ENCODE measurements around the gene METTL15.
"Not testable (repeated sequence)": the region's sequence is repeated elsewhere in the genome, so short reads cannot be mapped to it uniquely, and the experiment has no call there.

METTL15 gene

DNA sequence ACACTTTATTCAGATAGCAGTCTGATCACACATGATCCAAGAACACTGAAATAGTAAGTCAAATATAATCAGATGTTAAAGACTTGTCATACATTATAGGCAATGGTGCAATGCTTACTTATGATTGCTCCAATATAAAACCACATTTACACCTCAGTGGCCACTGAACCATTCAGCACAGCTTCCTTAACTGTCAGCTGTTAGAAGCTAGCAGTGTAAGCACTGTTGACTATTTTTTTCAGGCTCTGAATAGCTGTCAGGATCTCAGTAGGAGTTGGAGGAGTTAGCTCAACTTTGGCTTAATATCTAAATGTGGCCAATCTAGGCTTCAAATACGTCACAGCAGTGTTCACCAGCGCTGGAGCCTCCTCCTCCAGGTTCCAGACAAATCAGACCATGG lies 36.6 kb downstream of the METTL15 start:
- FAIRE-seq (no peak), DNase-seq (ENCODE audit: insufficient read length) (no peak)
- no peak for TF ChIP-seq POLR2A (IDR thresholded peaks at IDR 0.05; ENCODE audit: low read depth, low read length)

DNA sequence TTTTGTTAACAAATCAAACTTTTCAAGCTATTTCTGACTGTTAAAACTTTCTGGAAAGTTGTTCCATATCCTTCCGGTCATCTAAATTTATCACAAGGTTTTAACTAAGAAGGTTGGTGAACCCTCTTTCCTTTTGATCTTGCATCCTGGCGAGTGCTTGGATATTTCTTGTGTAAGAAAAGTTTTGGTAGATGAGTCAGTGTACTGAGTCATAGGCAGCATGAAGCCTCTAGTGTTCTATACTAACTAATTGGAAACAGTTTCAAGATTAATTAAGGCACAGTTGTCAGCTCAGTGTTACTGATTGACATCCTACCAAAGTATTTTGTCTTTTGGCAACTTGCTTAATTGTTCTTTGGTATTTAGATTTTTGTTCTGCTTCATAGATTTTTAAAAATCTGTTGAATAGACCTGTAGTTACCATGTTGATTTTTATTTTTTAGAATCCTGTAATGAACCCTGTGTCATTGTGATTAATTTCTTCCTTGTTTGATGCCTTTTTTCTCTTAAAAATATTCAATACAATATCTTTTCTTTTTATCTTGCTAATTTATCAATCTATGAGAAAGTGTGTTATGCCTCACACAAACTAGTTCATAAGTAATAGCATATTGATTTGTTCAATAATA lies 38.0 kb downstream of the METTL15 start:
- FAIRE-seq (no peak), DNase-seq (ENCODE audit: insufficient read length) (no peak)
- TF ChIP-seq POLR2A (IDR thresholded peaks at IDR 0.05; ENCODE audit: low read depth, low read length) = no peak
- TF ChIP-seq TAF1 (IDR thresholded peaks at IDR 0.05; ENCODE audit: borderline replicate concordance, low read depth, low read length) = no peak
- TF ChIP-seq POLR2AphosphoS5 (IDR thresholded peaks at IDR 0.05; ENCODE audit: low read depth, low read length) = no peak

DNA sequence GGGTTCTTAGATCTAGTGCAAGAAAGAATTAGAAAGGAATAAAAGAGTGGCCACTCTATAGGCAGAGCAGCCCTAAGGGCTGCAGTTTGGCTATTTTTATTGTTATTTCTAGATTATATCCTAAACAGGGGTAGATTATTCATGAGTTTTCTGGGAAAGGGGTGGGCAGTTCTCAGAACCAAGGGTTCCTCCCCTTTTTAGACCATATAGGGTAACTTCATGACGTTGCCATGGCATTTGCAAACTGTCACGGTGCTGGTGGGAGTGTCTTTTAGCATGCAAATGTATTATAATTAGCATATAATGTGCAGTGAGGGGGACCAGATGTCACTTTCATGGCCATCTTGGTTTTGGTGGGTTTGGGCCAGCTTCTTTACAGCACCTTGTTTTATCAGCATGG lies 44.6 kb downstream of the METTL15 start:
- TF ChIP-seq POLR2AphosphoS5 (IDR thresholded peaks at IDR 0.05; ENCODE audit: low read depth, low read length) (no peak), TAF1 (IDR thresholded peaks at IDR 0.05; ENCODE audit: borderline replicate concordance, low read depth, low read length) (no peak), POLR2A (IDR thresholded peaks at IDR 0.05; ENCODE audit: low read depth, low read length) (no peak)
- FAIRE-seq (no peak), DNase-seq (ENCODE audit: insufficient read length) (no peak)

DNA sequence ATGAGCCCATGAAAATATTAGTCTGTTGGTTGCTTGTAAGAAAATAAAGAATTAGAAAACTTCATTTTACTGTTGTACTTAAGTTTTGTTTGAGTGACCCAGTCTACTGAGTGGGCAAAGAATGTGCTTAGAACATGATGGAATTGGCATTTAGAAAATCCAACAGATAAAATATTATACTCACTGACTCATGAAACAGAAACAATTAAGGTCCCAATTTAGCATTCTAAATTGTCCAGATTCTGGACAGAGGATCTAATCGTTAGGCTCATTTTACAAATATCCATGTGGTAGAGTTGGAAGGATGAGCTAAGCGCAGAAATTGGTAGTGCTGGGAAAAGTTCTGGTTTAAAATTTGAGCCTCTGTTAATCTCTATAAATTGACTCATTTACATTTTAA lies 45.4 kb downstream of the METTL15 start:
- DNase-seq (ENCODE audit: insufficient read length) = no peak
- no peak for FAIRE-seq
- TF ChIP-seq POLR2A (IDR thresholded peaks at IDR 0.05; ENCODE audit: low read depth, low read length) (no peak), POLR2AphosphoS5 (IDR thresholded peaks at IDR 0.05; ENCODE audit: low read depth, low read length) (no peak), TAF1 (IDR thresholded peaks at IDR 0.05; ENCODE audit: borderline replicate concordance, low read depth, low read length) (no peak)

DNA sequence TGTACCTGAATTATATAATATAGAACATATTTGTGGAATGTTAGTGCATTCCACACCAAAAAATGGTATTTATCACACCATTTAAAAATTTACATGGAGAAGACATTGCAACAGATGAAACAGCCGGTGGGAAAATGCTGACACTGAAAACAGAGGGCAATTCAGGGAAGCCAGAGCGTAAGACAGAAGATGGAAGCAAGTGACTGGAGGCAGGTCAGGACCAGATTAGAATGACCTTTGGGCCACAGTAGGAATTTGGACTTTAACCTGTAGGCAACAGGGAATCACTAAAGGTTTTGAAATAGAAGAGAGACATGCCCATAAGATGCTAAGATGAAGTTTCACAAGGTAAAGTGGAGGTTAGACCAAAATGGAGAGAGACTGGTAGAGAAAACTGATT lies 60.5 kb downstream of the METTL15 start:
- FAIRE-seq (no peak), DNase-seq (ENCODE audit: insufficient read length) (no peak)
- no peak for TF ChIP-seq POLR2AphosphoS5 (IDR thresholded peaks at IDR 0.05; ENCODE audit: low read depth, low read length)
- TF ChIP-seq TAF1 (IDR thresholded peaks at IDR 0.05; ENCODE audit: borderline replicate concordance, low read depth, low read length) = no peak
- TF ChIP-seq POLR2A (IDR thresholded peaks at IDR 0.05; ENCODE audit: low read depth, low read length) = no peak

DNA sequence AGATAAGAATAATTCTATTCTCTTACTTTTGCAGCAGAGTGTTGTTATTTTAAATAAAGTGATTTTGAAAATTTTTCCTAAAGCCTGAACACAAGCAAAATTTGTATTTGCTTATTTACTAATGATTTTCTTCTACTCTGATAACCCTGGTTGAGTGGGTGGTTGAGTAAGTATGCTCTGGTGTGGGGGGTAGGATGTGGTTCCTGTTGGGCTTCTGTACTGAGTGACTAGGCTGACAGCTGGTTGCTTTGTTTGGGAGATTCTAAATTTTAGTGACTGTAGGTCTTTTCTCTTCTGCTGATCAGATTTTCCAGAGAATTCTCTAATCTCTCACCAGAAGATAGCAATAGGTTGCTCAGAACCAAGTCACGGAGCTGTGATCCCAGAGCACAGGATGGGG lies 61.6 kb downstream of the METTL15 start:
- TF ChIP-seq POLR2AphosphoS5 (IDR thresholded peaks at IDR 0.05; ENCODE audit: low read depth, low read length) (no peak), TAF1 (IDR thresholded peaks at IDR 0.05; ENCODE audit: borderline replicate concordance, low read depth, low read length) (no peak), POLR2A (IDR thresholded peaks at IDR 0.05; ENCODE audit: low read depth, low read length) (no peak)
- DNase-seq (ENCODE audit: insufficient read length) (no peak), FAIRE-seq (no peak)

DNA sequence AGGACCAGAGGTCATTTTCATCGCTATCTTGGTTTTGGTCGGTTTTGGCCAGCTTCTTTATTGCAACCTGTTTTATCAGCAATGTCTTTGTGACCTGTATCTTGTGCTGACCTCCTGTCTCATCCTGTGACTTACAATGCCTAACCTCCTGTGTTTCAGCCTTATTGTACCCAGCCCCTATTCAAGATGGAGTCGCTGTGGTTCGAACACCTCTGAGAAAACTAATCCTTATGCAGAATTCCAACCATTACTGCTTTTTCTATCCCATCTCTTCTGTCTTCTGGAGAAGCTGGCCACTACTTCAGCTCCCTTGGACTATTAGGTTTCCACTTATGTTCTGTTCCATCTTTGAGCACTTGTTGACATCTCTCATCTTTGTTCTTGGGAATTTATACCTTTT lies 62.6 kb downstream of the METTL15 start:
- peak; percentile 70 for FAIRE-seq
- DNase-seq (ENCODE audit: insufficient read length) = no peak
- TF ChIP-seq TAF1 (IDR thresholded peaks at IDR 0.05; ENCODE audit: borderline replicate concordance, low read depth, low read length) = no peak
- TF ChIP-seq POLR2A (IDR thresholded peaks at IDR 0.05; ENCODE audit: low read depth, low read length) = no peak
- TF ChIP-seq POLR2AphosphoS5 (IDR thresholded peaks at IDR 0.05; ENCODE audit: low read depth, low read length) = no peak

DNA sequence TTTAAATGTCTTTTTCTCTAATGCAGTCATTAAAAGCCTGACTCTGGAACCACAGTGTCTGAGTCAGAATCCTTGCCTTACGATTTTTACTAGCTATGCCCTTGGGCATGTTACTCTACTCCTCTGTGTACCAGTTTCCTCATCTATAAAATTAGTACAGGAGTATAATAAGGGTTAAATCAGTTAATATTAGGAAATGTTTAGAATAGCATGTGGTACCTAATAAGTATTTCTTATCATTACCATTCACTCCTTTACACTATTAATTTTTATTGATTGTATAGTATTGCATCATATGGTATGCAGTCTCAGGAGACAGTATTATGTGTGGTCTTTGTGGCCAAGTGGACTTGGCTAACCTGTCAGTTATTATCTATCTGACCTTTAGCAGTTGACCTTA lies 68.2 kb downstream of the METTL15 start:
- TF ChIP-seq TAF1 (IDR thresholded peaks at IDR 0.05; ENCODE audit: borderline replicate concordance, low read depth, low read length) (no peak), POLR2A (IDR thresholded peaks at IDR 0.05; ENCODE audit: low read depth, low read length) (no peak), POLR2AphosphoS5 (IDR thresholded peaks at IDR 0.05; ENCODE audit: low read depth, low read length) (no peak)
- DNase-seq (ENCODE audit: insufficient read length) = no peak
- FAIRE-seq = no peak

DNA sequence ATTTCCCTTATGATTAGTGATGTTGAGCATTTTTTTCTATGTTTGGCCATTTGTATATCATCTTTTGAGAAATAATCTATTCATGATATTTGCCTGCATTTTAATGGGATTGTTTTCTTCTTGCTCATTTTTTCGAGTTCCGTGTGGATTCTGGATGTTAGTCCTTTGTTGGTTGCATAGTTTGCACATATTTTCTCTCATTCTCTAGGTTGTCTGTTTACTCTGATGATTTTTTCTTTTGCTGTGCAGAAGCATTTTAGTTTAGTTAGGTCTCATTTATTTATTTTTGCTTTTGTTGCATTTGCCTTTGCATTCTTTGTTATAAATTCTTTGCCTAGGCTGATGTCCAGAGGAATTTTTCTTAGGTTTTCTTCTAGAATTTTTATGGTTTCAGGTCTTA lies 87.3 kb downstream of the METTL15 start:
- no peak for FAIRE-seq

DNA sequence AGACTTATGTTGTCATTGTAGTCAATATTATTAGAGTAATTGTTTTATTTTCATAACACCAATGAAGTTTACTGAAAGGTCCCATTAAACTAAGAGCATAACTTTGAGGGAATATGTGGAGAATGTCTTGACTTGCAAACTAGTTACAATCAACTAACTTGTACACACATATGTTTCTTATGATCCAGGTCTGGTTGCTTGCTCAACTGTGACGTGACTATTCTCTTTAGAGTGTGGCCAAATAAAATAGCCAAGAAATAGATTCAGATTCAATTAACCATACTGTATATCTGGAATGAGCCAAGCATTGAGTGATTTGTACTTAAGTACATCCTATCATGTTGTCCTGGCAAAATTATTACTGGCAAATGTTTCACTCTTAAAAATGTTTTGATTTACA lies 101.7 kb downstream of the METTL15 start:
- TF ChIP-seq TAF1 (IDR thresholded peaks at IDR 0.05; ENCODE audit: borderline replicate concordance, low read depth, low read length) = no peak
- no peak for TF ChIP-seq POLR2A (IDR thresholded peaks at IDR 0.05; ENCODE audit: low read depth, low read length)
- no peak for TF ChIP-seq POLR2AphosphoS5 (IDR thresholded peaks at IDR 0.05; ENCODE audit: low read depth, low read length)
- DNase-seq (ENCODE audit: insufficient read length) (no peak), FAIRE-seq (no peak)

More for the DNA sequence above, 87.3 kb downstream of the METTL15 start:
- TF ChIP-seq POLR2A (IDR thresholded peaks at IDR 0.05; ENCODE audit: low read depth, low read length) (no peak), POLR2AphosphoS5 (IDR thresholded peaks at IDR 0.05; ENCODE audit: low read depth, low read length) (no peak), TAF1 (IDR thresholded peaks at IDR 0.05; ENCODE audit: borderline replicate concordance, low read depth, low read length) (no peak)
- no peak for DNase-seq (ENCODE audit: insufficient read length)

DNA sequence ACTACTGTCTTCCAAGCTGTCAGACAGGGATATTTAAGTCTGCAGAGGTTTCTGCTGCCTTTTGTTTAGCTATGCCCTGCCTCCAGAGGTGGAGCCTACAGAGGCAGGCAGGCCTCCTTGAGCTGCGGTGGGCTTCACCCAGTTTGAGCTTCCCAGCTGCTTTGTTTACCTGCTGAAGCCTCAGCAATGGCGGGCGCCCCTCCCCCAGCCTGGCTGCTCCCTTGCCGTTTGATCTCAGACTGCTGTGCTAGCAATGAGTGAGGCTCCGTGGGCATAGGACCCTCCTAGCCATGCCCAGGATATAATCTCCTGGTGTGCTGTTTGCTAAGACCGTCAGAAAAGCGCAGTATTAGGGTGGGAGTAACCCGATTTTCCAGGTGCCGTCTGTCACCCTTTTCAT lies 113.9 kb downstream of the METTL15 start:
- not testable (repeated sequence) for DNase-seq (ENCODE audit: insufficient read length); FAIRE-seq

DNA sequence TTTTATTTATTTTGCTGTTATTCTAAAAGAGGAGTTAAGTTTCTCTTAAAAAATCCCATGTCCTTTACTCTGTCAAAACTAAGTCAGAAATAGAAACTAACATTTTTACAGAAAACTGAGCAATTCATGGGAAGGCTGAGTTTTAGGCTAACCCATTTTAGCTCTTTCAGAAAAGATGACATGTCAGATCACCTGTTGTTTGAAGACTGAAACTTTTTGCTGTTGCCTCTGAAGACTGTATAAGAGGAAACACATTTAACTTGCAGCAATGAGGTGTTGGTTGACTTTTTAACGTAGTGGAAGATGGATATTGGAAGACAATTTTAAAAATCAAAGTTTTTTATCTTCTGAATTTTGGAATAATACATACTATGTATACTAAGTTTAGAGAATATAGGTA lies 115.4 kb downstream of the METTL15 start:
- DNase-seq (ENCODE audit: insufficient read length) (no peak), FAIRE-seq (peak; percentile 44)
- TF ChIP-seq POLR2A (IDR thresholded peaks at IDR 0.05; ENCODE audit: low read depth, low read length) = no peak
- no peak for TF ChIP-seq TAF1 (IDR thresholded peaks at IDR 0.05; ENCODE audit: borderline replicate concordance, low read depth, low read length)
- no peak for TF ChIP-seq POLR2AphosphoS5 (IDR thresholded peaks at IDR 0.05; ENCODE audit: low read depth, low read length)

DNA sequence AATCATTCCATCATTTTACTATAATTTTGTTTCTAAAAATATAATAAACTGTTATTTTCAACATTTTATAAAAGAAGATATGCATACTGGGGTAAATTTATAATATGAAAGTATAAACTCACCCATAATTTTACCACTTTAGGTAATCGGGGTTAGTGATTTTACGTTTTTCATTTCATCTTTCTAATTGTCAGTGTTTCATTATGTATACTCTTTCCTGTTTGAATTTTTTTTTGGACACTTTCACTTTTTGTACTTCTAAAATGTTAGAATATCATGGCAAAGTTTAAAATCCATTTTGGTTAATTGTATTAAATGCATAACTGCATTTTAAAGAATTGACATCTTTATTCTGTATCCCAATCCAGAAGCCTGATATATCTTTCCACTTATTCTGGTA lies 115.8 kb downstream of the METTL15 start:
- DNase-seq (ENCODE audit: insufficient read length) (no peak), FAIRE-seq (no peak)
- no peak for TF ChIP-seq TAF1 (IDR thresholded peaks at IDR 0.05; ENCODE audit: borderline replicate concordance, low read depth, low read length)
- no peak for TF ChIP-seq POLR2A (IDR thresholded peaks at IDR 0.05; ENCODE audit: low read depth, low read length)
- TF ChIP-seq POLR2AphosphoS5 (IDR thresholded peaks at IDR 0.05; ENCODE audit: low read depth, low read length) = no peak

All from GM12892 (cell line).